SK-N-SH (cell line): Measurements from ENCODE around the gene GPN3. TPM values are rescaled to one million over a fixed set of nuclear protein-coding genes. Genes with fewer than 3 reads are reported as not detected.
A peak's percentile ranks its signal among the peaks of the same experiment; 100 is the strongest.

Experiments used
- CTCF ChIA-PET: fragments of 300-600, 350-600 bp; formaldehyde crosslinking; extraction: SDS; loops from one replicate; lab custom pipeline; 2021; lab: Yijun Ruan, JAX
- POLR2A ChIA-PET: fragments of 350-600 bp; sonication (Branson Sonifier 250); formaldehyde crosslinking; extraction: SDS; loops from one replicate; lab custom pipeline; 2020; ENCODE audit warnings: antibody characterized with exemption, inconsistent platforms; lab: Yijun Ruan, JAX
- DNase-seq: peaks from one replicate; pipeline ENCODE4 v3.0.0; 2012
- H2AFZ ChIP-seq: fragments of 200-600 bp; sonication (generic); 2 replicates; pipeline ENCODE4 v1.8.1; 2016; ENCODE audit warnings: antibody characterized with exemption, mild to moderate bottlenecking, low read depth
- H3F3A ChIP-seq: fragments of 200-600 bp; sonication (generic); replicated peaks from 2 replicates; pipeline ENCODE3; 2016; ENCODE audit warnings: antibody characterized with exemption, mild to moderate bottlenecking; ENCODE audit not compliant: insufficient read depth
- H3K27ac ChIP-seq, 2 experiments: fragments of 200-500 bp in 1 of 2; fragments of 200-600 bp in 1 of 2; sonication (Bioruptor generic) in 1 of 2; sonication (generic), shearing (Covaris generic) in 1 of 2; 2 replicates each; pipeline versions ENCODE4 v1.5.1 to v1.6.1; 2014 to 2016; ENCODE audit warnings: low read depth in 2 of 2, inconsistent platforms in 1 of 2, low read length in 1 of 2, mild to moderate bottlenecking in 1 of 2, mixed read lengths in 1 of 2
- H3K27me3 ChIP-seq: fragments of 200-600 bp; sonication (generic), shearing (Covaris generic); 2 replicates; pipeline ENCODE4 v1.6.1; 2016; ENCODE audit warnings: mixed run types; ENCODE audit not compliant: insufficient read depth
- H3K36me3 ChIP-seq, 2 experiments: fragments of 200-500 bp in 1 of 2; fragments of 200-600 bp in 1 of 2; sonication (Bioruptor generic) in 1 of 2; sonication (generic) in 1 of 2; replicated peaks in 1 of 2; 2 replicates each; pipeline versions ENCODE3 to v1.5.1; 2014 to 2016; ENCODE audit warnings: low read length in 1 of 2, mild to moderate bottlenecking in 1 of 2; ENCODE audit not compliant: insufficient read depth in 2 of 2, control insufficient read depth in 1 of 2
- H3K4me1 ChIP-seq, 2 experiments: fragments of 200-500 bp in 1 of 2; fragments of 200-600 bp in 1 of 2; sonication (Bioruptor generic) in 1 of 2; sonication (generic), shearing (Covaris generic) in 1 of 2; 2 replicates each; pipeline versions ENCODE4 v1.5.1 to v1.6.1; 2014 to 2016; ENCODE audit warnings: low read depth in 1 of 2, low read length in 1 of 2, mixed run types in 1 of 2; ENCODE audit not compliant: insufficient read depth in 2 of 2, control insufficient read depth in 1 of 2
- H3K4me2 ChIP-seq: fragments of 200-600 bp; sonication (generic), shearing (Covaris generic); 2 replicates; pipeline ENCODE4 v1.6.1; 2017; ENCODE audit warnings: mixed run types
- H3K4me3 ChIP-seq, 2 experiments: fragments of 200-500 bp in 1 of 2; fragments of 200-600 bp in 1 of 2; sonication (Bioruptor generic) in 1 of 2; sonication (generic), shearing (Covaris generic) in 1 of 2; 2 replicates each; pipeline versions ENCODE4 v1.5.1 to v1.8.1; 2014 to 2016; ENCODE audit warnings: low read depth in 2 of 2, inconsistent platforms in 1 of 2, low read length in 1 of 2, mild to moderate bottlenecking in 1 of 2, mixed read lengths in 1 of 2, moderate library complexity in 1 of 2
- H3K79me2 ChIP-seq: fragments of 200-600 bp; sonication (generic); 2 replicates; pipeline ENCODE4 v1.8.1; 2017; ENCODE audit warnings: mild to moderate bottlenecking; ENCODE audit not compliant: insufficient read depth
- H3K9ac ChIP-seq: fragments of 200-600 bp; sonication (generic); 2 replicates; pipeline ENCODE4 v1.6.1; 2017; ENCODE audit warnings: mixed run types
- H3K9me2 ChIP-seq: fragments of 200-600 bp; sonication (generic); 2 replicates; pipeline ENCODE4 v1.6.1; 2017; ENCODE audit warnings: mixed run types
- H3K9me3 ChIP-seq: fragments of 200-600 bp; sonication (generic); 2 replicates; pipeline ENCODE4 v1.6.1; 2017; ENCODE audit warnings: mixed run types, mild to moderate bottlenecking, moderate library complexity
- H4K20me1 ChIP-seq: fragments of 200-600 bp; sonication (generic); 2 replicates; pipeline ENCODE4 v1.6.1; 2017; ENCODE audit warnings: mild to moderate bottlenecking, mixed run types; ENCODE audit not compliant: insufficient read depth
- ELF1 ChIP-seq: IDR thresholded peaks from 2 replicates; pipeline ENCODE4 v1.4.0; 2012
- EP300 ChIP-seq, 2 experiments: IDR thresholded peaks; 2 replicates each; pipeline versions ENCODE4 v1.4.0 to v1.6.1; 2012; ENCODE audit warnings: borderline replicate concordance in 1 of 2, low read depth in 1 of 2, low read length in 1 of 2
- FOSL2 ChIP-seq: IDR thresholded peaks from 2 replicates; pipeline ENCODE4 v1.4.0; 2012; ENCODE audit warnings: low read depth, mild to moderate bottlenecking, moderate library complexity, borderline replicate concordance
- JUND ChIP-seq: IDR thresholded peaks from 2 replicates; pipeline ENCODE4 v1.4.0; 2012
- MAX ChIP-seq: IDR thresholded peaks from 2 replicates; pipeline ENCODE4 v1.4.0; 2012; ENCODE audit warnings: low read depth
- NFIC ChIP-seq: IDR thresholded peaks from 2 replicates; pipeline ENCODE4 v1.4.0; 2012; ENCODE audit warnings: borderline replicate concordance
- NRF1 ChIP-seq: IDR thresholded peaks from 2 replicates; pipeline ENCODE4 v1.6.1; 2012; ENCODE audit warnings: low read depth, mild to moderate bottlenecking, low read length
- PBX3 ChIP-seq: IDR thresholded peaks from 2 replicates; pipeline ENCODE4; 2012
- RCOR1 ChIP-seq: fragments of 150-350 bp; IDR thresholded peaks from 2 replicates; pipeline ENCODE4 v1.6.1; 2017; ENCODE audit warnings: antibody characterized with exemption, low read length
- REST ChIP-seq: IDR thresholded peaks from 2 replicates; pipeline ENCODE4 v1.6.1; 2012; ENCODE audit warnings: mild to moderate bottlenecking, low read depth, low read length, moderate library complexity
- RFX5 ChIP-seq: IDR thresholded peaks from 2 replicates; pipeline ENCODE4 v1.6.1; 2012; ENCODE audit warnings: mild to moderate bottlenecking, improper control_type of control experiment, low read length
- TAF1 ChIP-seq: IDR thresholded peaks from 2 replicates; pipeline ENCODE4 v1.6.1; 2012; ENCODE audit warnings: low read depth, mild to moderate bottlenecking, low read length, moderate library complexity, borderline replicate concordance
- TCF12 ChIP-seq: IDR thresholded peaks from 2 replicates; pipeline ENCODE4 v1.4.0; 2012
- TEAD4 ChIP-seq: IDR thresholded peaks from 2 replicates; pipeline ENCODE4 v1.4.0; 2012; ENCODE audit warnings: mild to moderate bottlenecking, borderline replicate concordance; ENCODE audit not compliant: insufficient read depth
- USF1 ChIP-seq: IDR thresholded peaks from 2 replicates; pipeline ENCODE4 v1.4.0; 2012; ENCODE audit warnings: low read depth, borderline replicate concordance
- USF2 ChIP-seq: fragments of 150-350 bp; IDR thresholded peaks from 2 replicates; pipeline ENCODE4 v1.6.1; 2017; ENCODE audit warnings: antibody characterized with exemption, low read length, low read depth, borderline replicate concordance
- WGBS: methylation state at CpG from one replicate; pipeline ENCODE4 v1.1.6; 2017; ENCODE audit warnings: low lambda C conversion rate; 5-methylcytosine and 5-hydroxymethylcytosine counted together
- polyA plus RNA-seq, 3 experiments: library from polyadenylated mRNA; depleted of rRNA; stranded (reverse); fragments of >200 nt; gene quantifications; 2 replicates each; pipeline ENCODE4 v1.2.3, GENCODE V29; 2012

GPN3 gene
- polyA plus RNA-seq, 1 of the 3 experiments (the other 2 are of a cell fraction), result 21.6 TPM

- H3K4me3 ChIP-seq, result peak overlapping the region; percentile 85 to 94
- CTCF ChIA-PET, result interaction anchor here (0.8 to 2.1 kb wide), 4 partner anchors 32 to 101 kb away, joined by 3 to 11 read pairs (median 4); partner anchors contain the start of gene FAM216A
- peak overlapping the region; percentile 70 to 79 for H3K27ac ChIP-seq
- H3F3A ChIP-seq, result peaks cover 17% of the 10 kb centered on the region
- POLR2A ChIA-PET, result no interaction called here
- peak overlapping the region; percentile 91 for H3K4me2 ChIP-seq
- peaks cover 55% of the 10 kb centered on the region for H3K79me2 ChIP-seq
- peak; percentile 38; the same call in 1 of the 2 replicates for TF ChIP-seq TAF1
- TF ChIP-seq ELF1, result 0 out of 2 replicates have a peak, but pooled peaks have one; percentile 11
- no peak for TF ChIP-seq USF2
- no peaks in the 10 kb centered on the region for H3K27me3 ChIP-seq
- peak overlapping the region; percentile 40; the same call in 1 of the 2 replicates for H2AFZ ChIP-seq
- peaks cover 8% of the 10 kb centered on the region; the same call in 1 of the 2 replicates for H4K20me1 ChIP-seq
- H3K9ac ChIP-seq, result peak overlapping the region; percentile 87
- H3K4me1 ChIP-seq, result peaks cover 10 to 20% of the 10 kb centered on the region in 2 experiments; a peak in 3 of 4 replicates
- no peaks in the 10 kb centered on the region for H3K9me2 ChIP-seq
- 0% methylated on average over 17 of the region's 17 CpGs for WGBS
- peak; percentile 62 for DNase-seq
- no peaks in the 10 kb centered on the region for H3K9me3 ChIP-seq
- H3K36me3 ChIP-seq, result peaks cover 16 to 23% of the 10 kb centered on the region in 2 experiments
These were observed 33.3 kb upstream of the GPN3 start for GRCh38 chr12:110501399-110501751.

- H3F3A ChIP-seq, result peaks cover 21% of the 10 kb centered on the region
- H3K79me2 ChIP-seq, result peaks cover 74% of the 10 kb centered on the region
- TF ChIP-seq TEAD4 (no peak), EP300 (IDR thresholded peaks at IDR 0.05; ENCODE audit: borderline replicate concordance in 1 of 2, low read depth in 1 of 2, low read length in 1 of 2) (no peak), REST (no peak), JUND (no peak), RCOR1 (no peak), FOSL2 (no peak), TCF12 (no peak), ELF1 (no peak), MAX (no peak), NFIC (no peak), TAF1 (no peak), USF1 (no peak), RFX5 (no peak), NRF1 (no peak), PBX3 (no peak)
- H2AFZ ChIP-seq, result no peak overlapping the region
- H3K4me1 ChIP-seq, result peaks cover 10 to 20% of the 10 kb centered on the region in 2 experiments; a peak in 3 of 4 replicates
- peak overlapping the region in 1 of 2 experiments; percentile 12; a peak in 1 of 4 replicates for H3K27ac ChIP-seq
- no peaks in the 10 kb centered on the region for H3K9me2 ChIP-seq
- POLR2A ChIA-PET, result no interaction called here
- H3K9ac ChIP-seq, result no peak overlapping the region; the same call in 1 of the 2 replicates
- no peaks in the 10 kb centered on the region for H3K9me3 ChIP-seq
- peaks cover 27 to 46% of the 10 kb centered on the region in 2 experiments for H3K36me3 ChIP-seq
- peak overlapping the region; percentile 6; the same call in 1 of the 2 replicates for H3K4me2 ChIP-seq
- H3K4me3 ChIP-seq, result no peak overlapping the region
- no peak for DNase-seq
- 80% methylated on average over 4 of the region's 4 CpGs for WGBS
- CTCF ChIA-PET, result interaction anchor here (1.1 to 2.1 kb wide), 2 partner anchors 17 to 30 kb away, joined by 4 to 11 read pairs; partner anchors contain the start of gene FAM216A
- H4K20me1 ChIP-seq, result peaks cover 8% of the 10 kb centered on the region; the same call in 1 of the 2 replicates
- no peaks in the 10 kb centered on the region for H3K27me3 ChIP-seq
These were observed 31.1 kb upstream of the GPN3 start for GRCh38 chr12:110498984-110499706.
